Breast epithelium (tissue), 3 donors: Measurements from ENCODE around the gene TMEM107.
A peak's percentile ranks its signal among the peaks of the same experiment; 100 is the strongest.

Experiments
- CTCF ChIP-seq, 3 donors: fragments of 450-650 bp; IDR thresholded peaks; one replicate each; pipeline ENCODE4 v1.5.1; 2016 to 2017; ENCODE audit warnings: antibody characterized with exemption in 3 of 3, mild to moderate bottlenecking in 3 of 3, moderate library complexity in 3 of 3
- POLR2A ChIP-seq: fragments of 450-650 bp; IDR thresholded peaks from one replicate; pipeline ENCODE4 v1.6.1; 2016; ENCODE audit warnings: antibody characterized with exemption, mild to moderate bottlenecking, moderate library complexity
- POLR2AphosphoS5 ChIP-seq, 3 donors: sonication (generic); formaldehyde crosslinking; IDR thresholded peaks; one replicate each; pipeline ENCODE4 v1.6.1; 2017; ENCODE audit warnings: antibody characterized with exemption in 3 of 3

- TF ChIP-seq CTCF (IDR thresholded peaks at IDR 0.05): no peak
- TF ChIP-seq POLR2A: peak; percentile 83
- TF ChIP-seq POLR2AphosphoS5 (IDR thresholded peaks at IDR 0.05): peak; percentile 97
Measured at GRCh38 chr17:8152112-8152775, 23.9 kb downstream of the TMEM107 start, which contains the start of gene PER1.
